HG03060 (cell line): ENCODE data around the gene IL23R.

Source experiments
- ATAC-seq: cut with Tn5 transposase; IDR thresholded peaks from one replicate; pipeline ENCODE4 v1.9.1; 2021; ENCODE audit warnings: low read depth, moderate number of reproducible peaks; ENCODE audit not compliant: unreplicated experiment

Gene IL23R

DNA sequence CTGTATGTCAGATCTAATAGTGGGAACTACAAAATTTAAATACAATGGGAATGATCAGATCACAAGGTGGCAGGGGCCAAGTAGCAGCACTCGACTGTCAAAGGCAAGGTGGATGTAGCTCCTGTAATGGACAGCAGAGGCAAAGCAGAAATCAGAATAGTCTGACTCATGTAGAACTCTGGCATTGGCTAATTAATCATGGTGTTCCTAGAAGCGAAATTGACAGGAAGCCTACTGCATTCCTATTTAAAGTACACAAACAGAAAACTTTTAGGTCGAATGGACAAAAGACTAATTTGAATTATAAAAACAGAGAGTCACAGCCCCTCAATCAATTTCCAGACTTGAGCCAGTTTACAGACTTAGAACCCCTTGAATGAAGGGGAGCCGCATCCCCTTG is 124.0 kb downstream of the IL23R start:
- ATAC-seq = no peak

GRCh38 chr1:67294836-67295617 is 128.8 kb downstream of the IL23R start:
- ATAC-seq = no peak

GRCh38 chr1:67298762-67299161 is 132.5 kb downstream of the IL23R start:
- no peak for ATAC-seq

- ATAC-seq = no peak
Measured at GRCh38 chr1:67299296-67299695, 133.0 kb downstream of the IL23R start.

DNA sequence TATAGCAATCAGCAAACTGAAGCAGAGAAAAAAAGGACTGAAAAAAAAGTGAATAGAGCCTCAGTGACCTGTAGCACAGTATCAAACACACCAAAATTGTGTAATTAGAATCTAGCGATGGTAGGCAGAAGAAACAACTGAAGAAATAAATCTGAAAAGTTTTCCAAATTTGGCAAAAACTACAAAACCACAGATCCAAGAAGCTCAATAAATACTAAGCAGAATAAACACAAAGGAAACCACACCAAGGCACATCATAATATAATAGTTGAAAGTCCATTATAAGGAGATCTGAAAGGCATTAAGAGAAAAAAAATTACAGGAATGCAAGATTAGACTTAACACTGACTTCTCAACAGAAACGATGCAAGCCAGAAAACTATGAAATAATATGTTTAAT is 134.3 kb downstream of the IL23R start:
- ATAC-seq = no peak

GRCh38 chr1:67304023-67304422 is 137.8 kb downstream of the IL23R start:
- ATAC-seq = no peak

DNA sequence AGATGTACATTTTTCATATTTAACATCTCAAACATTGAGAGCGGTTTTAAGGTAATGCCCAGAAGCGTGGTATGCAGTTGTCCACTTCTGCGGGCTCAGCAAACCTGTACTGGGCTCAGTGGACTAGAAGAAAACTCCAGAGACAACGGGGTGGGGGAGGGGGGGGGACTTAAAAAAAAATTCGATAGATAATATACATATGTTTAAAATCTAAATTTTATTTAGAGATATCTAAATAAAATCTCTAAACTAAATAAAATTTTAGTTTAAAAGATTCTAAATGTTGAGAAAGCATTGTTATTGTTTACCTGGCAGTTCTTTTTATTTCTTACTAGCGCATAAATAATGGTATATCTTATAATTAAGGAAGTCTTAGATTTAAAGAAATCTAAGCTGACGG is 140.3 kb downstream of the IL23R start:
- ATAC-seq = no peak

GRCh38 chr1:67307251-67308060 is 141.2 kb downstream of the IL23R start, which contains the start of gene IL12RB2:
TSS of gene IL12RB2 (plus strand) at chr1:67307873. CDS start at chr1:67320369, 12,496 bp downstream.
- ATAC-seq = no peak

DNA sequence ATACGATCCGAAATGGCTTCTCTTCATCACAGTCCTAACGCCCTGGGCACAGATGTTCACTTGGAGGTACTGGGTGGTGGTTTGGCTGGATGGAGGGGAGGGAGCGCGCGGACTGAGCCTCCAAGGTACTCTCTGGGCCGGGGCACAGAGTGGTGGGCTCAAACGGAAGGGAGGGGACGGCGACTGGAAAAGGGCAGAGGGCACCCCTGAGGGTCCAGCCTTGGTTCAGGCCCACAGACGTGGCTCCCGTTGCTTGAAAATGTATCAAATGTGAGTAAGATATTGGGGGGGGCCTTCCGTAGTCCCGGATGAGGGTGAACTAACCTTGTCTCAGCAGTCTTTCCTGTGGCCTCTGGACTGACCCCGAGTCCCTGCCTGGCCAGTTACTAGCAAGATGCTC is 141.9 kb downstream of the IL23R start:
- no peak for ATAC-seq
